Measurements from ENCODE around the gene IL10RA.

DNA sequence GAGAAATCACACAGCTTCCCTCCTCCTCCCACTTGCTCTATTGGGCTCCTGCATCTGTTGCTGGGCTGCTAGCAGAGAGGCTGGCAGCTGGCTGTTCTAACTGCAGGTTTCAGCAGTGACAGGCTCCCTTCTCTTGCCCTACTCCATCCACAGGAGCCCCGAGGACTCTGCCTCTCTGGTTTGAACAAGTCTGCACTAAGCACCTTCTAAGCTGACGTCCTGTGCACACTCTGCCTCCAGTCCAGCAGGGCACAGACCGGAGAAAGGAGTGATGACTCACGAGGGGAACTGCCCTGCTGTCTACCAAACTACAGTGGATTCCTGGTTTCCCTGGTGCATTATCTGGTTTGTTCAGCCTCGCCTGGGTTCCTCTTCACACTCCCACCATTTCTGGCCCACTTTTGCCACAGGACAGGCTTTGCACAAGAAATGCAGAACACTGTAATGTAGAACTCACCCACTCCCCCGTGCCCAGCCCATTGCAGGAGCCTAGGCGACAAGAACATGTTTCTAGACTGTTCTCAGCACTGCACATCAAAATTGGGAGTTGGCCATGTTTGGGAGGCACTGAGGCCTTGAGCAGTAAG is 26.0 kb downstream of the IL10RA start:
- TF ChIP-seq, protein P1, sequence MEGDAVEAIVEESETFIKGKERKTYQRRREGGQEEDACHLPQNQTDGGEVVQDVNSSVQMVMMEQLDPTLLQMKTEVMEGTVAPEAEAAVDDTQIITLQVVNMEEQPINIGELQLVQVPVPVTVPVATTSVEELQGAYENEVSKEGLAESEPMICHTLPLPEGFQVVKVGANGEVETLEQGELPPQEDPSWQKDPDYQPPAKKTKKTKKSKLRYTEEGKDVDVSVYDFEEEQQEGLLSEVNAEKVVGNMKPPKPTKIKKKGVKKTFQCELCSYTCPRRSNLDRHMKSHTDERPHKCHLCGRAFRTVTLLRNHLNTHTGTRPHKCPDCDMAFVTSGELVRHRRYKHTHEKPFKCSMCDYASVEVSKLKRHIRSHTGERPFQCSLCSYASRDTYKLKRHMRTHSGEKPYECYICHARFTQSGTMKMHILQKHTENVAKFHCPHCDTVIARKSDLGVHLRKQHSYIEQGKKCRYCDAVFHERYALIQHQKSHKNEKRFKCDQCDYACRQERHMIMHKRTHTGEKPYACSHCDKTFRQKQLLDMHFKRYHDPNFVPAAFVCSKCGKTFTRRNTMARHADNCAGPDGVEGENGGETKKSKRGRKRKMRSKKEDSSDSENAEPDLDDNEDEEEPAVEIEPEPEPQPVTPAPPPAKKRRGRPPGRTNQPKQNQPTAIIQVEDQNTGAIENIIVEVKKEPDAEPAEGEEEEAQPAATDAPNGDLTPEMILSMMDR (conservative IDR thresholded peaks at IDR 0.05; ENCODE audit: low read length) = no peak
- no peak for TF ChIP-seq EZH2phosphoT487 (IDR thresholded peaks at IDR 0.05; ENCODE audit: borderline replicate concordance, low read depth, low read length)

All from OCI-LY7 (cell line).